Adrenal gland (tissue), 5 donors: Measurements from ENCODE around the gene SAMHD1.

ENCODE experiments used
- CTCF ChIP-seq, 6 experiments: fragments of 450-650 bp in 4 of 6; fragments of 200-600 bp in 2 of 6; sonication (generic) in 1 of 6; IDR thresholded peaks; 1 replicate in 5 of 6; 2 replicates in 1 of 6; pipeline versions ENCODE4 v1.5.1 to v1.8.0; 2016 to 2021; ENCODE audit warnings: antibody characterized with exemption in 6 of 6, mild to moderate bottlenecking in 2 of 6, moderate library complexity in 1 of 6
- POLR2A ChIP-seq, 2 donors: fragments of 450-650 bp; IDR thresholded peaks; one replicate each; pipeline ENCODE4 v1.6.1; 2017; ENCODE audit warnings: antibody characterized with exemption in 2 of 2, mild to moderate bottlenecking in 2 of 2, moderate library complexity in 1 of 2
- donor health status: DM: no; HTN: no; CAD: no.

- no peak for TF ChIP-seq CTCF (IDR thresholded peaks at IDR 0.05)
- TF ChIP-seq POLR2A (IDR thresholded peaks at IDR 0.05), result no peak
These were observed 23.8 kb downstream of the SAMHD1 start for GRCh38 chr20:36927704-36928103.
